H9 (cell line): Measurements from ENCODE around the gene NEK4. TPM values are rescaled to one million over a fixed set of nuclear protein-coding genes. Genes with fewer than 3 reads are reported as not detected.

Source experiments
- DNase-seq: peaks from one replicate; pipeline ENCODE4 v3.0.0-alpha.2; 2017
- H2AFZ ChIP-seq: one replicate; pipeline ENCODE4 v1.6.1; 2013; ENCODE audit warnings: mild to moderate bottlenecking, low read length, control low read depth, moderate library complexity
- H2AK5ac ChIP-seq: 2 replicates; pipeline ENCODE4 v1.6.1; 2013; ENCODE audit warnings: low read length, control low read depth, mixed read lengths; ENCODE audit not compliant: insufficient read length
- H2BK120ac ChIP-seq: one replicate; pipeline ENCODE4 v1.6.1; 2013; ENCODE audit warnings: low read depth, mild to moderate bottlenecking, low read length, control low read depth, inconsistent platforms; ENCODE audit not compliant: poor library complexity, severe bottlenecking
- H2BK12ac ChIP-seq: 2 replicates; pipeline ENCODE4 v1.6.1; 2013; ENCODE audit warnings: low read length, control low read depth, mixed read lengths, low read depth; ENCODE audit not compliant: insufficient read length
- H2BK15ac ChIP-seq: 2 replicates; pipeline ENCODE4 v1.6.1; 2013; ENCODE audit warnings: low read depth, low read length, control low read depth
- H2BK20ac ChIP-seq: one replicate; pipeline ENCODE4 v1.6.1; 2013; ENCODE audit warnings: low read depth, mild to moderate bottlenecking, low read length, control low read depth, inconsistent platforms; ENCODE audit not compliant: poor library complexity, severe bottlenecking
- H2BK5ac ChIP-seq: 2 replicates; pipeline ENCODE4 v1.6.1; 2013; ENCODE audit warnings: low read length, control low read depth, mixed read lengths; ENCODE audit not compliant: insufficient read length
- H3K14ac ChIP-seq: 2 replicates; pipeline ENCODE4 v1.6.1; 2013; ENCODE audit warnings: low read length, control low read depth; ENCODE audit not compliant: insufficient read depth
- H3K18ac ChIP-seq: 2 replicates; pipeline ENCODE4 v1.6.1; 2013; ENCODE audit warnings: low read depth, mild to moderate bottlenecking, mixed read lengths, low read length, control low read depth; ENCODE audit not compliant: insufficient read length
- H3K23ac ChIP-seq: 2 replicates; pipeline ENCODE4 v1.6.1; 2013; ENCODE audit warnings: low read length, control low read depth, mixed read lengths, low read depth; ENCODE audit not compliant: insufficient read length
- H3K23me2 ChIP-seq: 2 replicates; pipeline ENCODE4 v1.6.1; 2013; ENCODE audit warnings: low read depth, mild to moderate bottlenecking, mixed read lengths, low read length, control low read depth; ENCODE audit not compliant: insufficient read length, poor library complexity, severe bottlenecking
- H3K27ac ChIP-seq: 2 replicates; pipeline ENCODE4 v1.5.1; 2013; ENCODE audit warnings: low read length, control low read depth, mixed read lengths, low read depth; ENCODE audit not compliant: insufficient read length
- H3K27me3 ChIP-seq: 2 replicates; pipeline ENCODE4 v1.6.1; 2013; ENCODE audit warnings: low read length, control low read depth, inconsistent platforms; ENCODE audit not compliant: insufficient read depth
- H3K4ac ChIP-seq: 2 replicates; pipeline ENCODE4 v1.6.1; 2013; ENCODE audit warnings: low read depth, mild to moderate bottlenecking, control low read depth, inconsistent platforms, low read length, moderate library complexity
- H3K4me1 ChIP-seq: 2 replicates; pipeline ENCODE4 v1.6.1; 2013; ENCODE audit warnings: low read length, control low read depth, inconsistent platforms; ENCODE audit not compliant: insufficient read depth
- H3K4me2 ChIP-seq: 2 replicates; pipeline ENCODE4 v1.6.1; 2013; ENCODE audit warnings: low read length, control low read depth, mixed read lengths; ENCODE audit not compliant: insufficient read length, insufficient read depth
- H3K56ac ChIP-seq: 2 replicates; pipeline ENCODE4 v1.6.1; 2013; ENCODE audit warnings: low read depth, mild to moderate bottlenecking, mixed read lengths, low read length, control low read depth; ENCODE audit not compliant: insufficient read length
- H3K79me1 ChIP-seq: 2 replicates; pipeline ENCODE4 v1.6.1; 2013; ENCODE audit warnings: low read depth, mild to moderate bottlenecking, moderate library complexity, low read length, control low read depth, inconsistent platforms; ENCODE audit not compliant: insufficient read depth, poor library complexity, severe bottlenecking
- H3K79me2 ChIP-seq: 2 replicates; pipeline ENCODE4 v1.6.1; 2013; ENCODE audit warnings: low read length, control low read depth, inconsistent platforms; ENCODE audit not compliant: insufficient read depth
- H3K9ac ChIP-seq: 2 replicates; pipeline ENCODE4 v1.6.1; 2013; ENCODE audit warnings: low read length, control low read depth, mixed read lengths; ENCODE audit not compliant: insufficient read length; ENCODE audit errors: extremely low read depth
- H3K9me3 ChIP-seq: one replicate; pipeline ENCODE4 v1.6.1; 2013; ENCODE audit warnings: low read depth, low read length, inconsistent platforms; ENCODE audit not compliant: control insufficient read depth
- H3T11ph ChIP-seq: one replicate; pipeline ENCODE4 v1.6.1; 2013; ENCODE audit warnings: mild to moderate bottlenecking, low read length, control low read depth, inconsistent platforms
- H4K20me1 ChIP-seq: one replicate; pipeline ENCODE4 v1.6.1; 2013; ENCODE audit not compliant: control insufficient read depth, insufficient read length, insufficient read depth
- H4K5ac ChIP-seq: 2 replicates; pipeline ENCODE4 v1.6.1; 2013; ENCODE audit warnings: low read depth, mild to moderate bottlenecking, mixed read lengths, low read length, control low read depth; ENCODE audit not compliant: insufficient read length
- H4K8ac ChIP-seq: replicated peaks from 2 replicates; pipeline ENCODE4 v1.6.1; 2013; ENCODE audit warnings: low read length, control low read depth, mixed read lengths, low read depth; ENCODE audit not compliant: insufficient read length
- H4K91ac ChIP-seq: 2 replicates; pipeline ENCODE4 v1.6.1; 2013; ENCODE audit warnings: low read depth, mild to moderate bottlenecking, moderate library complexity, mixed read lengths, low read length, control low read depth; ENCODE audit not compliant: insufficient read length
- H3K27ac Mint-ChIP-seq, 3 experiments: 2 replicates in 2 of 3; 3 replicates in 1 of 3; pipeline ENCODE4 v1.8.0; 2020 to 2021; ENCODE audit warnings: mixed read lengths in 3 of 3, mild to moderate bottlenecking in 1 of 3, moderate library complexity in 1 of 3
- H3K27me3 Mint-ChIP-seq: 2 replicates; pipeline ENCODE4 v1.8.0; 2021; ENCODE audit warnings: low read depth, mild to moderate bottlenecking, moderate library complexity, mixed read lengths
- H3K36me3 Mint-ChIP-seq, 3 experiments: 2 replicates in 2 of 3; 3 replicates in 1 of 3; pipeline ENCODE4 v1.8.0; 2020 to 2021; ENCODE audit warnings: low read depth in 3 of 3, mixed read lengths in 3 of 3; ENCODE audit not compliant: insufficient read depth in 1 of 3
- H3K4me1 Mint-ChIP-seq, 2 experiments: 2 replicates each; pipeline ENCODE4 v1.8.0; 2020; ENCODE audit warnings: mixed read lengths in 2 of 2
- H3K4me3 Mint-ChIP-seq, 2 experiments: 2 replicates in 1 of 2; 3 replicates in 1 of 2; pipeline ENCODE4 v1.8.0; 2020 to 2021; ENCODE audit warnings: mild to moderate bottlenecking in 2 of 2, mixed read lengths in 2 of 2, moderate library complexity in 1 of 2
- H3K9me3 Mint-ChIP-seq, 2 experiments: 2 replicates in 1 of 2; 3 replicates in 1 of 2; pipeline ENCODE4 v1.8.0; 2020; ENCODE audit warnings: mild to moderate bottlenecking in 2 of 2, mixed read lengths in 2 of 2, moderate library complexity in 1 of 2
- CTCF ChIP-seq: fragments of 200-600 bp; sonication (generic); conservative IDR thresholded peaks from 3 replicates; pipeline ENCODE4 v1.8.0; 2021; ENCODE audit warnings: antibody characterized with exemption, mild to moderate bottlenecking
- WGBS: extraction: QIAGEN DNeasy Blood & Tissue Kit; methylation state at CpG from one replicate; pipeline ENCODE4 v1.1.7; 2013; ENCODE audit warnings: missing lambda C conversion rate, low lambda C conversion rate, mixed read lengths; ENCODE audit not compliant: insufficient read length; ENCODE audit errors: extremely low coverage; 5-methylcytosine and 5-hydroxymethylcytosine counted together
- total RNA-seq: library from RNA; stranded (reverse); gene quantifications from 2 replicates; pipeline ENCODE4 v1.2.1, GENCODE V29; 2021

Gene NEK4
- total RNA-seq, 1 experiment from 2014 or later: 36.0 TPM

- H2AFZ ChIP-seq: no peak overlapping the region
- no peaks in the 10 kb centered on the region for H4K20me1 ChIP-seq
- no peaks in the 10 kb centered on the region for H3K27me3 ChIP-seq
- no peak overlapping the region for H2AK5ac ChIP-seq
- H3K14ac ChIP-seq: no peak overlapping the region
- Mint-ChIP-seq H3K9me3 (no peaks in the 10 kb centered on the region), H3K4me3 (no peak overlapping the region), H3K27ac (no peak overlapping the region), H3K36me3 (no peaks in the 10 kb centered on the region; a peak in 1 of 7 replicates), H3K4me1 (peaks cover 12 to 13% of the 10 kb centered on the region in 2 experiments), H3K27me3 (peaks cover 4% of the 10 kb centered on the region)
- H2BK20ac ChIP-seq: no peak overlapping the region
- H4K8ac ChIP-seq: no peak overlapping the region
- H3K4me2 ChIP-seq: no peak overlapping the region
- H3K56ac ChIP-seq: no peak overlapping the region
- no peak for DNase-seq
- no peak overlapping the region for H3K9ac ChIP-seq
- no CpG with 5 or more reads among the region's 3 CpGs for WGBS
- H3K23ac ChIP-seq: no peak overlapping the region
- no peaks in the 10 kb centered on the region for H3K9me3 ChIP-seq
- H4K91ac ChIP-seq: no peak overlapping the region
- H3K79me2 ChIP-seq: no peaks in the 10 kb centered on the region
- no peak overlapping the region for H3K18ac ChIP-seq
- no peak for TF ChIP-seq CTCF
- no peak overlapping the region for H3T11ph ChIP-seq
- no peaks in the 10 kb centered on the region for H3K23me2 ChIP-seq
- no peak overlapping the region for H3K4ac ChIP-seq
- H2BK120ac ChIP-seq: no peak overlapping the region
- H2BK12ac ChIP-seq: no peak overlapping the region
- no peak overlapping the region for H4K5ac ChIP-seq
- peaks cover 3% of the 10 kb centered on the region for H3K4me1 ChIP-seq
- no peak overlapping the region for H2BK15ac ChIP-seq
- no peak overlapping the region for H3K27ac ChIP-seq
- no peak overlapping the region for H2BK5ac ChIP-seq
- H3K79me1 ChIP-seq: no peaks in the 10 kb centered on the region
Observed at GRCh38 chr3:52783211-52783555, 12.4 kb upstream of the NEK4 start.
